ENCODE measurements around the gene FILIP1L. TPM values are rescaled to one million over a fixed set of nuclear protein-coding genes. Genes with fewer than 3 reads are reported as not detected.

The FILIP1L gene
- total RNA-seq, 1 experiment from 2014 or later, result 0.07 TPM

DNA sequence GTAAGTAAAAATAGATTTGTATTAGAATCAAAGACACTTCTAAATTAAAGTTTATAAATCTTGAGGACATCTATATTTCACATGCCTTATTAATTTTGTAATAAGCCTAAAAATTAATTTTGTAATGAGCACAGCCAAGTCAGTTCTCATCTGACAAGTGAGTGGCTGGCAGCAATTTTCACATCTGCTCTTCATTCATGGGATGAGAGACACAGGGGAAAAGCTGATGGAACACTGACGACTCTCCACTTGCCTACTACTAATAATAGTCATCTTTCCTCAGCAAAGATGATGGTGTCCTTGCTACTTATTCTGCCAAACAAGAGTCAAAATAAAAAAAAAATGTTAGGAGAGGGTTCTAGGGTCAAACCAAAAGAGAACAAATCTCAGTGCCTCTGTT, 311.0 kb downstream of the FILIP1L start:
- Mint-ChIP-seq H3K27me3 (ENCODE audit: low read depth) (peaks cover 1% of the 10 kb centered on the region; the same call in 1 of the 2 replicates), H3K9me3 (peaks cover 34 to 36% of the 10 kb centered on the region in 2 experiments), H3K4me1 (0 out of 4 replicates have a peak, but pooled peaks cover 0 to 2% of the 10 kb centered on the region in 2 experiments), H3K36me3 (ENCODE audit: insufficient read depth in 1 of 3, low read depth in 3 of 3) (peaks cover 12 to 25% (median 19%) of the 10 kb centered on the region in 3 experiments), H3K4me3 (no peak overlapping the region), H3K27ac (no peak overlapping the region)
- WGBS (ENCODE audit: extremely low coverage, insufficient read length, low lambda C conversion rate), result no CpG with 5 or more reads among the region's 1 CpG
- Histone ChIP-seq H3K27me3 (ENCODE audit: insufficient read depth, low read length) (no peaks in the 10 kb centered on the region; the same call in 1 of the 2 replicates), H2AFZ (ENCODE audit: low read length) (no peak overlapping the region), H3T11ph (ENCODE audit: low read length) (no peak overlapping the region), H3K79me2 (ENCODE audit: insufficient read depth, low read length) (no peaks in the 10 kb centered on the region), H4K91ac (ENCODE audit: insufficient read length, low read depth, low read length) (no peak overlapping the region), H3K23me2 (ENCODE audit: insufficient read length, low read depth, low read length, poor library complexity, severe bottlenecking) (no peaks in the 10 kb centered on the region), H3K14ac (ENCODE audit: insufficient read depth, low read length) (no peak overlapping the region), H2BK15ac (ENCODE audit: low read depth, low read length) (no peak overlapping the region), H2BK12ac (ENCODE audit: insufficient read length, low read depth, low read length) (no peak overlapping the region), H3K79me1 (ENCODE audit: insufficient read depth, low read depth, low read length, poor library complexity, severe bottlenecking) (no peaks in the 10 kb centered on the region), H3K56ac (ENCODE audit: insufficient read length, low read depth, low read length) (no peak overlapping the region), H2AK5ac (ENCODE audit: insufficient read length, low read length) (no peak overlapping the region), H3K23ac (ENCODE audit: insufficient read length, low read depth, low read length) (no peak overlapping the region), H2BK120ac (ENCODE audit: low read depth, low read length, poor library complexity, severe bottlenecking) (no peak overlapping the region), H2BK5ac (ENCODE audit: insufficient read length, low read length) (no peak overlapping the region), H3K4me2 (ENCODE audit: insufficient read depth, insufficient read length, low read length) (no peak overlapping the region), H4K8ac (replicated peaks; ENCODE audit: insufficient read length, low read depth, low read length) (no peak overlapping the region), H3K4ac (ENCODE audit: low read depth, low read length) (no peak overlapping the region), H3K9me3 (ENCODE audit: control insufficient read depth, low read depth, low read length) (peaks cover 21% of the 10 kb centered on the region), H3K27ac (ENCODE audit: insufficient read length, low read depth, low read length) (no peak overlapping the region), H3K18ac (ENCODE audit: insufficient read length, low read depth, low read length) (no peak overlapping the region), H4K5ac (ENCODE audit: insufficient read length, low read depth, low read length) (no peak overlapping the region), H4K20me1 (ENCODE audit: control insufficient read depth, insufficient read depth, insufficient read length) (no peaks in the 10 kb centered on the region), H3K9ac (ENCODE audit: extremely low read depth, insufficient read length, low read length) (no peak overlapping the region), H2BK20ac (ENCODE audit: low read depth, low read length, poor library complexity, severe bottlenecking) (no peak overlapping the region), H3K4me1 (ENCODE audit: insufficient read depth, low read length) (no peaks in the 10 kb centered on the region)
- DNase-seq, result no peak
- TF ChIP-seq, protein P1, sequence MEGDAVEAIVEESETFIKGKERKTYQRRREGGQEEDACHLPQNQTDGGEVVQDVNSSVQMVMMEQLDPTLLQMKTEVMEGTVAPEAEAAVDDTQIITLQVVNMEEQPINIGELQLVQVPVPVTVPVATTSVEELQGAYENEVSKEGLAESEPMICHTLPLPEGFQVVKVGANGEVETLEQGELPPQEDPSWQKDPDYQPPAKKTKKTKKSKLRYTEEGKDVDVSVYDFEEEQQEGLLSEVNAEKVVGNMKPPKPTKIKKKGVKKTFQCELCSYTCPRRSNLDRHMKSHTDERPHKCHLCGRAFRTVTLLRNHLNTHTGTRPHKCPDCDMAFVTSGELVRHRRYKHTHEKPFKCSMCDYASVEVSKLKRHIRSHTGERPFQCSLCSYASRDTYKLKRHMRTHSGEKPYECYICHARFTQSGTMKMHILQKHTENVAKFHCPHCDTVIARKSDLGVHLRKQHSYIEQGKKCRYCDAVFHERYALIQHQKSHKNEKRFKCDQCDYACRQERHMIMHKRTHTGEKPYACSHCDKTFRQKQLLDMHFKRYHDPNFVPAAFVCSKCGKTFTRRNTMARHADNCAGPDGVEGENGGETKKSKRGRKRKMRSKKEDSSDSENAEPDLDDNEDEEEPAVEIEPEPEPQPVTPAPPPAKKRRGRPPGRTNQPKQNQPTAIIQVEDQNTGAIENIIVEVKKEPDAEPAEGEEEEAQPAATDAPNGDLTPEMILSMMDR (conservative IDR thresholded peaks at IDR 0.05), result no peak
